Fibroblast of peridontal ligament (primary cell): Measurements from ENCODE around the gene ZDHHC24.

Experiments
- DNase-seq: peaks from one replicate; pipeline ENCODE4 v3.0.0-alpha.2; 2010; ENCODE audit errors: extremely low read depth

ZDHHC24 gene

DNA sequence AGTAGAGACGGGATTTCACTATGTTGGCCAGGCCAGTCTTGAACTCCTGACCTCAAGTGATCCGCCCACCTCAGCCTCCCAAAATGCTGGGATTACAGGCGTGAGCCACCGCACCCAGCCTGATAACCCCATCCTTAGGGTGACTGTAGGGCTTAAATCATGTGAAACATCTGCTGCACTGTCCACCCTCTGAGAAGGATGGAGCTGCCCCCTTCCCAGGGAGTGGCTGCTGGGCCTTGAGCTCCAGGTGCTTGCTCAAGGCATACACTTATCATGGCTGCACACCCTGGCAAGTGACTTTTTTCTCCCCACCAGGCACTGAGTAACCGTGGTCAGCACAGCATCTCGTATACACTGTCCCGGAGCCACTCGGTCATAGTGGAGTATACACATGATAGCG is 73.8 kb downstream of the ZDHHC24 start:
- DNase-seq, result no peak

GRCh38 chr11:66471142-66471541 is 74.7 kb downstream of the ZDHHC24 start:
- no peak for DNase-seq
